ENCODE data around the gene KDM4B.

The KDM4B gene

GRCh38 chr19:5132206-5132560, 163.3 kb downstream of the KDM4B start:
- TF ChIP-seq CTCF (IDR thresholded peaks at IDR 0.05; ENCODE audit: low read depth, low read length) = no peak
- no peak for DNase-seq (ENCODE audit: extremely low read depth, low read depth)

- no peak for TF ChIP-seq CTCF (IDR thresholded peaks at IDR 0.05; ENCODE audit: low read depth, low read length)
- DNase-seq (ENCODE audit: extremely low read depth, low read depth) = no peak
Measured at GRCh38 chr19:5132698-5133651, 164.1 kb downstream of the KDM4B start.

GRCh38 chr19:5133986-5134595, 165.2 kb downstream of the KDM4B start:
- no peak for TF ChIP-seq CTCF (IDR thresholded peaks at IDR 0.05; ENCODE audit: low read depth, low read length)
- DNase-seq (ENCODE audit: extremely low read depth, low read depth) = no peak

GRCh38 chr19:5134691-5135090, 165.8 kb downstream of the KDM4B start:
- no peak for TF ChIP-seq CTCF (IDR thresholded peaks at IDR 0.05; ENCODE audit: low read depth, low read length)
- DNase-seq (ENCODE audit: extremely low read depth, low read depth) = no peak

GRCh38 chr19:5136073-5136855, 167.4 kb downstream of the KDM4B start:
- DNase-seq (ENCODE audit: extremely low read depth, low read depth) = no peak
- no peak for TF ChIP-seq CTCF (IDR thresholded peaks at IDR 0.05; ENCODE audit: low read depth, low read length)

GRCh38 chr19:5137114-5137513, 168.2 kb downstream of the KDM4B start:
- DNase-seq (ENCODE audit: extremely low read depth, low read depth) = no peak
- no peak for TF ChIP-seq CTCF (IDR thresholded peaks at IDR 0.05; ENCODE audit: low read depth, low read length)

Measured in AG09319 (cell line).